ENCODE results near the gene CD164.
A peak's percentile ranks its signal among the peaks of the same experiment; 100 is the strongest.

CD164 gene

GRCh38 chr6:109381747-109382575, at the start of gene CD164:
TSS of gene CD164 (minus strand) at chr6:109382467. CDS start at chr6:109382378, 89 bp downstream.
- no peak for TF ChIP-seq ZFX (IDR thresholded peaks at IDR 0.05; ENCODE audit: borderline replicate concordance)
- TF ChIP-seq, protein P1, sequence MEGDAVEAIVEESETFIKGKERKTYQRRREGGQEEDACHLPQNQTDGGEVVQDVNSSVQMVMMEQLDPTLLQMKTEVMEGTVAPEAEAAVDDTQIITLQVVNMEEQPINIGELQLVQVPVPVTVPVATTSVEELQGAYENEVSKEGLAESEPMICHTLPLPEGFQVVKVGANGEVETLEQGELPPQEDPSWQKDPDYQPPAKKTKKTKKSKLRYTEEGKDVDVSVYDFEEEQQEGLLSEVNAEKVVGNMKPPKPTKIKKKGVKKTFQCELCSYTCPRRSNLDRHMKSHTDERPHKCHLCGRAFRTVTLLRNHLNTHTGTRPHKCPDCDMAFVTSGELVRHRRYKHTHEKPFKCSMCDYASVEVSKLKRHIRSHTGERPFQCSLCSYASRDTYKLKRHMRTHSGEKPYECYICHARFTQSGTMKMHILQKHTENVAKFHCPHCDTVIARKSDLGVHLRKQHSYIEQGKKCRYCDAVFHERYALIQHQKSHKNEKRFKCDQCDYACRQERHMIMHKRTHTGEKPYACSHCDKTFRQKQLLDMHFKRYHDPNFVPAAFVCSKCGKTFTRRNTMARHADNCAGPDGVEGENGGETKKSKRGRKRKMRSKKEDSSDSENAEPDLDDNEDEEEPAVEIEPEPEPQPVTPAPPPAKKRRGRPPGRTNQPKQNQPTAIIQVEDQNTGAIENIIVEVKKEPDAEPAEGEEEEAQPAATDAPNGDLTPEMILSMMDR (IDR thresholded peaks at IDR 0.05), result no peak
- peak within 1 kb of the TSS; percentile 99 for H3K27ac ChIP-seq

DNA sequence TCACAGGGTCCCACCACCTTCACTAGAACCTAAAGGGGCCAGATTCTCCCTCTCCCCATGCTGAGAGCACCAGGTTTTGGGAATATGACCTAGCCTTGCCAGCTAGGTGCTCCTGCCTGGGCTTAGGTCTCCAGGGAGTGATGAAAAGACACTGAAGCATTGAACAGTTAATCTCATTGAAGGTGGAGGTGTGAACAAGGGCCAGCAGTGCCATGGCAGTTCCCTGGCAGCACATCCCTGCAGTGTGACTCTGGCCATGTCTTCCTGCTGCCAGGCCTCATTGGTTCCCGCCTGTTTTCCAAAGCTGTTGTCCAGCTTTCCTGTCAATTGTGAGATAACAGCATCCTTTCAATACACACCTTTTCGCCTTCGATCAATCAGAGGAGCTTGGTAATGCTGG, 47.2 kb upstream of the CD164 start:
- TF ChIP-seq, protein P1 (IDR thresholded peaks at IDR 0.05), result no peak
- TF ChIP-seq ZFX (IDR thresholded peaks at IDR 0.05; ENCODE audit: borderline replicate concordance), result no peak
- no peak overlapping the region for H3K27ac ChIP-seq

DNA sequence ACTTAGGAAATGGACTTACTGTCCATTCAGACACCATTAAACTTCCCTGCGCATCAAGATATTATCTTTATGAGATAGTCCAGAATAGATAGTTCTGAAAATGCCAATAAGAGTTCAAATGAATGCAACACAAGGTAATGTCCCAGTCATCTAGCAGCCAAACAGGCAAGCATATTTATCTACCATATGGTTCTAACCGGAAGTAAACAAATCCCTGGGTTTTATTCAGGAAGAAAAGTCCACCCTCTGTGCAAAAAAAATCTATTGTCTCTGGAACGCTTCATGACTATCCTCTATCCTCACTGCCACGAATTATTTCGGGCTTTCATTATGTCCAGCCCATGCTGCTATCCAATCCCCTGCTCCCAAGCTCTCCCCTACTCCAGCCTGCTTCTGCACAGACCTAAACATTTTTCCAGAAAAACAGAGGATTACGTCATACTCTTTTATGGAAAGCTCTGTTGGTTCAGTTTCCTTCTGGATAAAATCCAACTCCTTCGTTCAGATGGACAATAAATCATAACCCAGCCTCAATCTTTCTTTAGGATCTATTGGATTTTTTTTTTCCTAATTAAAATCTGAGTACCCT, 46.7 kb upstream of the CD164 start:
- H3K27ac ChIP-seq, result no peak overlapping the region
- TF ChIP-seq, protein P1 (IDR thresholded peaks at IDR 0.05), result no peak
- TF ChIP-seq ZFX (IDR thresholded peaks at IDR 0.05; ENCODE audit: borderline replicate concordance), result no peak

GRCh38 chr6:109424946-109425345, 42.7 kb upstream of the CD164 start:
- no peak overlapping the region for H3K27ac ChIP-seq
- no peak for TF ChIP-seq ZFX (IDR thresholded peaks at IDR 0.05; ENCODE audit: borderline replicate concordance)
- TF ChIP-seq, protein P1 (IDR thresholded peaks at IDR 0.05), result no peak

DNA sequence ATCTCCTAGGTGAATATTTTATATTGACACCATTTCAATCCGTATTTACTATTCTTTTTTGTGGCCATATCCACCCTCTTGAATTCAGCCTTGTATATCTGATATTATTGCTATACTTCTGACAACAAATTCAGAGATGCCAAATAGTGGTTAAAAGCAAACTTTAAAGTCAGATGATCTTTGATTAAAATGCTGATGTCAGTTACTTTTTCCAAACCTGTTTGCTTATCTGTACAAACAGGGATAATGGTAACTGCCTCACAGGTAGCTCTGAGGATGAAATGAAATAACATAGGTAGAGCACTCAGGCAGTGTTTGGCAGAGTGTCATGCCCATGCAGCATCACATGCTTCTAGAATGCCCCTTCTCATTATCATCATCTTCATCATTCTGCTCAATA, 38.9 kb upstream of the CD164 start:
- H3K27ac ChIP-seq, result no peak overlapping the region
- no peak for TF ChIP-seq ZFX (IDR thresholded peaks at IDR 0.05; ENCODE audit: borderline replicate concordance)
- TF ChIP-seq, protein P1 (IDR thresholded peaks at IDR 0.05), result no peak

GRCh38 chr6:109420751-109421150, 38.5 kb upstream of the CD164 start:
- H3K27ac ChIP-seq, result no peak overlapping the region
- TF ChIP-seq, protein P1 (IDR thresholded peaks at IDR 0.05), result no peak
- TF ChIP-seq ZFX (IDR thresholded peaks at IDR 0.05; ENCODE audit: borderline replicate concordance), result no peak

DNA sequence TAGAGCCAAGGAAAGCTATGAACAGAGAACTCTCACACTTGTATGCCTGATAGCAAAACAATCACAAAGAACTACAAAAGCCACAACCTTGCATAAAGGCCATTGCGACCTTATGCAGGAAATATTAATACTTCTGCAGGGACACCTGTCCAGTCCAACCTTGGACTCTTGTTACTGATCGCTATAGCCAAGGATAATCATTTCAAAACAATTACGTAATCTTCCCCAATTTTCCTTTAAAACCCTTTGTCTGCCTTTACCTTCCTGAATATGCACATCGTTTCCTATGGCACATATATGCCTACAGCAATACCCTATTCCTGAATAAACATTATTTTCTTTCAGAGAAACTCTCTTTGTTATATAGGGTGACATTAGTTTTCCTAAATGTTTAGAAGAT, 35.4 kb upstream of the CD164 start:
- TF ChIP-seq ZFX (IDR thresholded peaks at IDR 0.05; ENCODE audit: borderline replicate concordance), result no peak
- TF ChIP-seq, protein P1 (IDR thresholded peaks at IDR 0.05), result no peak

More for the DNA sequence above, 35.4 kb upstream of the CD164 start:
- H3K27ac ChIP-seq, result no peak overlapping the region

Data from 22Rv1 (cell line).